Vagina (tissue), 2 donors: ENCODE data around the gene MPRIP. TPM values are rescaled to one million over a fixed set of nuclear protein-coding genes. Genes with fewer than 3 reads are reported as not detected.

Experiments used
- DNase-seq, 2 donors: peaks; one replicate each; pipeline ENCODE4 v3.0.0-alpha.2; 2017; ENCODE audit errors: extremely low spot score in 2 of 2
- H3K27ac ChIP-seq: fragments of 200-600 bp; sonication (generic); one replicate; pipeline ENCODE4 v1.5.1; 2019
- H3K27me3 ChIP-seq: fragments of 200-600 bp; sonication (generic); one replicate; pipeline ENCODE4 v1.5.1; 2019
- H3K36me3 ChIP-seq, 2 donors: fragments of 200-600 bp; sonication (generic); one replicate each; pipeline ENCODE4 v1.5.1; 2017 to 2019
- H3K4me1 ChIP-seq: fragments of 200-600 bp; sonication (generic); one replicate; pipeline ENCODE4 v1.5.1; 2019
- H3K4me3 ChIP-seq, 2 donors: fragments of 200-600 bp; sonication (generic); 1 replicate in 1 of 2; 2 replicates in 1 of 2; pipeline ENCODE4 v1.5.1; 2016 to 2019
- H3K9me3 ChIP-seq: fragments of 200-600 bp; sonication (generic); one replicate; pipeline ENCODE4 v1.5.1; 2019
- CTCF ChIP-seq, 3 experiments: fragments of 450-650 bp in 2 of 3; fragments of 200-600 bp in 1 of 3; sonication (generic) in 1 of 3; IDR thresholded peaks; one replicate each; pipeline ENCODE4 v1.5.1; 2017 to 2019; ENCODE audit warnings: antibody characterized with exemption in 3 of 3, mild to moderate bottlenecking in 2 of 3, moderate library complexity in 2 of 3
- POLR2A ChIP-seq, 2 donors: fragments of 450-650 bp; IDR thresholded peaks; one replicate each; pipeline ENCODE4 v1.6.1; 2017; ENCODE audit warnings: antibody characterized with exemption in 2 of 2, mild to moderate bottlenecking in 2 of 2, moderate library complexity in 2 of 2
- POLR2AphosphoS5 ChIP-seq, 2 donors: sonication (generic); formaldehyde crosslinking; IDR thresholded peaks; one replicate each; pipeline ENCODE4 v1.9.0; 2017; ENCODE audit warnings: antibody characterized with exemption in 2 of 2, mild to moderate bottlenecking in 2 of 2, low read depth in 1 of 2; ENCODE audit not compliant: insufficient read depth in 1 of 2
- intact Hi-C: fragments of 100-400 bp; cut with DNase I; formaldehyde crosslinking; loops from one replicate; pipeline ENCODE4 v1.15.1; 2023
- total RNA-seq: library from RNA; depleted of rRNA; stranded (reverse); fragments of >200 nt; gene quantifications from one replicate; pipeline ENCODE4 v1.2.3, GENCODE V29; 2016

MPRIP gene
- total RNA-seq, 1 donor from 2014 or later: 202 TPM

GRCh38 chr17:17082878-17083277, 40.6 kb downstream of the MPRIP start:
- no peaks in the 10 kb centered on the region for H3K9me3 ChIP-seq
- intact Hi-C loops: no loop called here
- H3K4me3 ChIP-seq: no peak overlapping the region
- peaks cover 0 to 5% of the 10 kb centered on the region in 2 donors for H3K36me3 ChIP-seq
- peaks cover 57% of the 10 kb centered on the region for H3K4me1 ChIP-seq
- no peak for TF ChIP-seq POLR2A (IDR thresholded peaks at IDR 0.05)
- no peak for TF ChIP-seq CTCF (IDR thresholded peaks at IDR 0.05)
- no peak for TF ChIP-seq POLR2AphosphoS5 (IDR thresholded peaks at IDR 0.05; ENCODE audit: insufficient read depth in 1 of 2, low read depth in 1 of 2)
- no peak for DNase-seq
- H3K27ac ChIP-seq: no peak overlapping the region
- H3K27me3 ChIP-seq: no peaks in the 10 kb centered on the region

- Histone ChIP-seq H3K36me3 (no peaks in the 10 kb centered on the region), H3K27ac (no peak overlapping the region), H3K9me3 (no peaks in the 10 kb centered on the region), H3K4me1 (peaks cover 55% of the 10 kb centered on the region), H3K27me3 (no peaks in the 10 kb centered on the region), H3K4me3 (no peak overlapping the region)
- intact Hi-C loops: no loop called here
- TF ChIP-seq CTCF (IDR thresholded peaks at IDR 0.05): no peak
- no peak for TF ChIP-seq POLR2AphosphoS5 (IDR thresholded peaks at IDR 0.05; ENCODE audit: insufficient read depth in 1 of 2, low read depth in 1 of 2)
- no peak for TF ChIP-seq POLR2A (IDR thresholded peaks at IDR 0.05)
- DNase-seq: no peak
Observed at GRCh38 chr17:17084317-17084835, 42.1 kb downstream of the MPRIP start.

GRCh38 chr17:17084941-17085340, 42.7 kb downstream of the MPRIP start:
- H3K9me3 ChIP-seq: no peaks in the 10 kb centered on the region
- no peak overlapping the region for H3K27ac ChIP-seq
- no peak for TF ChIP-seq POLR2AphosphoS5 (IDR thresholded peaks at IDR 0.05; ENCODE audit: insufficient read depth in 1 of 2, low read depth in 1 of 2)
- no peak for TF ChIP-seq POLR2A (IDR thresholded peaks at IDR 0.05)
- TF ChIP-seq CTCF (IDR thresholded peaks at IDR 0.05): no peak
- H3K4me3 ChIP-seq: no peak overlapping the region
- H3K4me1 ChIP-seq: peaks cover 49% of the 10 kb centered on the region
- DNase-seq: no peak
- intact Hi-C loops: no loop called here
- no peaks in the 10 kb centered on the region for H3K27me3 ChIP-seq
- H3K36me3 ChIP-seq: no peaks in the 10 kb centered on the region

GRCh38 chr17:17086585-17086984, 44.3 kb downstream of the MPRIP start:
- intact Hi-C loops: no loop called here
- TF ChIP-seq CTCF (IDR thresholded peaks at IDR 0.05) (no peak), POLR2A (IDR thresholded peaks at IDR 0.05) (no peak), POLR2AphosphoS5 (IDR thresholded peaks at IDR 0.05; ENCODE audit: insufficient read depth in 1 of 2, low read depth in 1 of 2) (no peak)
- H3K9me3 ChIP-seq: no peaks in the 10 kb centered on the region
- DNase-seq: no peak
- no peak overlapping the region for H3K4me3 ChIP-seq
- H3K27ac ChIP-seq: no peak overlapping the region
- H3K4me1 ChIP-seq: peaks cover 48% of the 10 kb centered on the region
- no peaks in the 10 kb centered on the region for H3K36me3 ChIP-seq
- no peaks in the 10 kb centered on the region for H3K27me3 ChIP-seq

- DNase-seq: no peak
- intact Hi-C loops: no loop called here
- Histone ChIP-seq H3K4me1 (peaks cover 53% of the 10 kb centered on the region), H3K27ac (no peak overlapping the region), H3K27me3 (no peaks in the 10 kb centered on the region), H3K4me3 (no peak overlapping the region), H3K9me3 (no peaks in the 10 kb centered on the region), H3K36me3 (no peaks in the 10 kb centered on the region)
- TF ChIP-seq POLR2AphosphoS5 (IDR thresholded peaks at IDR 0.05; ENCODE audit: insufficient read depth in 1 of 2, low read depth in 1 of 2) (no peak), POLR2A (IDR thresholded peaks at IDR 0.05) (no peak)
Observed at GRCh38 chr17:17087424-17088015, 45.3 kb downstream of the MPRIP start.
